ENCODE results near the gene TP63.
"Not testable (repeated sequence)": the region's sequence is repeated elsewhere in the genome, so short reads cannot be mapped to it uniquely, and the experiment has no call there.

Gene TP63

DNA sequence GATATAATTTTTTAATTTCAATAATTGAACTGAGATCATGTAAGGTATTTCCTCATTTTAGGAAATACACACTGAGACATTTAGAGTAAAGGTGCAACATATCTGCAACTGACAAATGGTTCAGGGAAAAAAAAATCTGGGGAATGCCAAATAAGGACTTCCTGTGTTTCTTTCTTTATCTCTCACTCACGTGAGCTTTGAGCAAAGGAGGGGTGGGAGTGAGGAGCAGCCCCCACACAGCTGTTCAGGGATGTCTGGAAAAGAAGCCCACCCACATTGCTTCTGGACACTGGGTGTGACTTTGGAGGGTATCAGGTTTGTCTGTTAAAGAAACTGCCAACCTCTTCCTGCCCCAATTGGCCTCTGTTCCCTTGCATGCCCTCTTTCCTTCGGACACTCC is 5.6 kb upstream of the TP63 start:
- DNase-seq (ENCODE audit: low spot score): no peak

DNA sequence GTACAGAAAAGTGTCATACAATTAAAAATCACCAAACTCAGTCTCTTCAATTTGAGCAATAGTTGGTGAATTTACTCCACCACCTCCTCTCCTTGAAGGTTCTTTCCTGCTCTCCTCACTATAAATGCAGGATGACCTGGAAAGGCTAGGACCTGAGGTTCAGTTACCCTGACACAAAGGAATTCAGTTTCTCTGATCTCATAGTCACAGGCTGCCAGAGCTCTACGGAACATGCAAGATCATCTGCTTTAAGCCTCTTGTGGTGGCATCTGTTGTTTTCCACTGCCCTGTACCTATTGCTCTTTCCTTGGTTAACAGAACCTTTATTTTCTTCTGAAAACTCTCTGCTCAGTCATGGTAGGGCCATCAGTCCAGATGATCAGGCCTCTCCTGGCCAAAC is 4.9 kb upstream of the TP63 start:
- no peak for DNase-seq (ENCODE audit: low spot score)

DNA sequence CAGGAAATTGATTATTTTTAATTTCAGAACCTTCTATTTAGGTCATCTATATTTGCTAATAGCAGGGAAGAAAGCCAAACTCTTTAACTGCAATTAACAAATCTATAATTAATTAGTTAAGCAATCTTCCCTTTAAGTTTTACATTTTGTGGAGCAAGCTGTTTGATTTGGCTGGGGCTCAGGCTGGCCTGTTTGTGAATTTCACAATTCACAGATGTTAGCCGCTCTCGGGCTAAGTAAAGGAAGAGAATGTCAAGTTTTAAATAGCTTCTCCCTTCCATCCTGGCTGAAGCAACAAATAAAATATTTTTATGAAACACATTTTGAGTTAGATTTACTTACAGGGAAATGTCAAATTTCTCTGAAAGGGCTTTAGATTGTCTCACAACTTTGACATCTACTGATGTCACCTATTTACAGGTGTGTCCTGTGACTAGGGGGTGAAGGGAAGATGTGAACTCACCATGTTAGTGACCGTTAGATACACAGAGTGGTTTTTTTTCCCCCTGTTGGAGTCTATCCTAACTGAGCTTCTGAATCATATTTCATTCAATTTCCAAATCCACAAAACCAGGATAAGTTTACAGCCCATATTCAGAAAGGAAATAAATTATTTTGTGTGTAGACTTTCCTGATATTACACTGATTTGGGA is 1.3 kb upstream of the TP63 start:
- no peak for DNase-seq (ENCODE audit: low spot score)

DNA sequence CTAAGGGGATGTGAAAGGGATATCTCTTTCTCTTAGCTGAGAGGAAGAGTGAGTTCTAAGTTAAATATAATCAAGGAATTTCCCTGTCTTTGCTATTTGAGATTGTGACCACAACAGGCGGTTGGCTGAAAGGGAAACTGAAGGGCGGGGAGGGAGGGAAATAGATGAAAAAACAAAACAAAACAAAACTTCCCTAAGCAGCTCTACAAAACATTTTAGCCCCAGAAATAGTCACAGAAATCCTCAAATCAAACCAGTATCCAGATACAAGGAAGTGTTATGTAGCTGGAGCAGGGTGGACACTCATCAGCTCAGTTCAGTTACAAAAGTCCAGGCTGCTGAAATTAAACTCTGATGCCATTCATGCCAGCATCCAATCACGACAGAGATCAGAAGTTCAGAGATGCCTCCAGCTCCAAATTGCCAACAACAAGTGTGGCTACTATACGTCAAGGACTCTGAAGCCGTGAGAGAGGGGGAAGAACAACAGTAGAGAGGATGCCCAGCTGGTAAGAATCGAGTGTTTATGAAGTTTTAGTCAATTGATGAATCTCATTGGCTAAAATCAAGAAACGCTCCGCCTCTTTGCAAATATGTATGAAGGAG is 319 bp upstream of the TP63 start:
- DNase-seq (ENCODE audit: low spot score): no peak

DNA sequence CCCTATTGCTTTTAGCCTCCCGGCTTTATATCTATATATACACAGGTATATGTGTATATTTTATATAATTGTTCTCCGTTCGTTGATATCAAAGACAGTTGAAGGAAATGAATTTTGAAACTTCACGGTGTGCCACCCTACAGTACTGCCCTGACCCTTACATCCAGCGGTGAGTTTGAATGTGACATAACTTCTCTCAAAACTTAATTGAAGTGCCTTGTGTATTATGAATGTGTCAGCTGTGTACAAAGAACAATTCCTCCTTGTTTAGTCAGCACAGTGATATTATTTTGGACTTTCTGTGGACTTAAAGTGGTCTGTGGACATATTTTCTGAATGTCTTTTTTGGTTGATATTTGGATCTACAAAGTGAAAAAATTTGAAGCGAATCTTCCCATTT is 220 bp downstream of the TP63 start:
- DNase-seq (ENCODE audit: low spot score): no peak

DNA sequence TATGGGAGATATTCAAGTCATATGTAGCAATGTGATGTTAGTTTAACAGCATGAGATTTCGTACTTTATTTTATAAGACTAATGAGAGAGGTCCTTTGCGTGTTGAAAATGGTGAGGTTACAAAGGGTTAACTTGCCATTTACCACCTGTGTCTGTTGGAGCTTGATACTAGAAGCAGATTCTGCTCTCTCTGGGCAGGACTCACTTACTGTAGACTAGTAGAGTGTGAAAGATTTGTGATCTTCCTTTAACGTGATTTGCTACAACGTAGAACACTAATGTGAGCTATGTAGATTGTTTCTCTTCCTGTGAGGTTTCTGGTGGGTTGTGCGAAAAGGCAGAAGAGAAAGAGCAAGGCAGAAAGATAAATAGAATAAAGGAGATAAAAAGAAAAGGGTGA is 1.1 kb downstream of the TP63 start:
- no peak for DNase-seq (ENCODE audit: low spot score)

DNA sequence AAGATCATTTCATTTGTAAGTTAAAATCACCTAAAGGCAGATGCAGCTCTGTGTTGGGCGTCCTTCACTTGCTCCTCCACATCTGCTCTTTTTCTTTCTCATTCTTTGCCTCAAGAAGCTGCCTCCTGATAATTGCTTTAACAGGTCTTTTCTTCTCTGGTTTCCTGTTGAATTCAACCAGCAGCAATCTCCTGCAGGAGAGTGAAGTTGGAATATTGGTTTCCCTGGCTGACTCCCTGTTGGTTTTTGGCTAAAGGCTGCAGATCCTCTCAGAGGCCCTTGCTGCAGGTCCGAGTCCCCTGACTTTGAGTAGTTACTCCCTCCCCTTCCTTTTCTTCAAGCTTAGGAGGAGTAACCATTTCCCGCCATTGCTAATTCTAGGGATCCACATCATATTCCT is 4.2 kb downstream of the TP63 start:
- DNase-seq (ENCODE audit: low spot score): no peak

DNA sequence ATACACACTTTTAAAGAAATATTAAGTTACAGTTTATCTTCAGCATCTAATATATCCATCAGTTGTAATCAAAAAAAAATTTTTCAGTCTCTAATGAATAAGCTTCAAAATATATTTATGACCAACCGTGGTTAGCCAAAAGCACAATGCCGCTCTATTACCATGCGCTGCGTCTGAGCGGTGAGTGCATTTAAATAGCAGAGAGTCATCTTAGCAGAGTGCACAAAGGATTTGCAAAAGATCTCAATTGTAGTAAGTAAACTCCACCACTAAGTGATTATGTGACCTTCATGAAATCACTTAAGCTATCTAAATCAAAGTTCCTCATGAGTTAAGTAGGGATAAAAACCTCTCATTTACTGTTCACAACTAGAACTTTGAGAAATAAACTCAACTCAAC is 4.9 kb downstream of the TP63 start:
- DNase-seq (ENCODE audit: low spot score): no peak

DNA sequence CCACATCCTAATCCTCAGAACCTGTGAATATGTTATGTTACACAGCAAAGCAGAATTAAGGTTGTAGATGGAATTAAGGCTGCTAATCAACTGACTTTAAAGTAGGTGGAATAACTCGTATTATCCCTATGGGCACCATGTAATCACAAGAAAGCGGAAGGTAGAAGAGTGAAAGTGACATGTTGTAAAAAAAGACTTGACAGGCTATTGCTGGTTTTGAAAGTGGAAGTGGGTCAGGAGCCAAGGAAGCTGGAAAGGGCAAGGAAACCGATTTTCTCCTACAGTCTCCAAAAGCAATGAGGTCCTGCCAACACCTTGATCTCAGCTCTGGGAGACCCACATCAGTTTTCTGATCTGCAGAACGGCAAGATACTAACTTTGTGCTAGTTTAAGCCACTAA is 6.6 kb downstream of the TP63 start:
- DNase-seq (ENCODE audit: low spot score): no peak

DNA sequence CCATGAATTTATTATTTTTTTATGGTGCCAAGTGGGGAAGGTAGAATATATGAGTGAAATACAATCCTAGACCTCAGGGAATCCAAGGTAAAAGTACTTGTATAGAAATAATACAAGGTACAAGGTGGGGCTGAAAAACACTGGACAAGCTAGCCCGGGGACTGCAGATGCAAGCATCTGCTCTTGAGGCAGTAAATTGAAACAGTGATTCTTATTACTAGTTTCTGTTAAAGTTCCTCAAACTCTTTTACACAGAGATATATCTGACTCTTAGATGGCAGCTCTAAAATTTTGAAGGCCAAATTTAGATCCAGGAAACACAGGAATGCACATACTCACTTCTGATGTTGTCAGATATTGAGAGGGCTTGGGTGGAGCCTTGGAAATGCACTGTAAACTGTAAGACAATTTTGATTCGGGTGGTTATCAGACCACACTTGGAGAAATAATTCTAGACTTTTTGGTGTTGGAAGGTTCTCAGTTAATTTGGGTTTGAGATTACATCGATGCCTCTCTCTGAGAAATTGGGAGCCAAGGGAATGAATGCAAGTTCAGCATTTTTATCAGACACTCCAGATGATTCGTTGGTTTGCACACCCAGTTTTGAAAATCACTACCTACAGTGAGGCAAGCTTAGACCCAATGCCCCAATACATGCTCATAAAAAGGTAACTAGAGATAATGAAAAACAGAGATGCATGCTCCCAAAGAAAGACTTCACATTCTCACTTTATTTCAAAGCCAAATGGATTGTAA is 7.3 kb downstream of the TP63 start:
- DNase-seq (ENCODE audit: low spot score): no peak

DNA sequence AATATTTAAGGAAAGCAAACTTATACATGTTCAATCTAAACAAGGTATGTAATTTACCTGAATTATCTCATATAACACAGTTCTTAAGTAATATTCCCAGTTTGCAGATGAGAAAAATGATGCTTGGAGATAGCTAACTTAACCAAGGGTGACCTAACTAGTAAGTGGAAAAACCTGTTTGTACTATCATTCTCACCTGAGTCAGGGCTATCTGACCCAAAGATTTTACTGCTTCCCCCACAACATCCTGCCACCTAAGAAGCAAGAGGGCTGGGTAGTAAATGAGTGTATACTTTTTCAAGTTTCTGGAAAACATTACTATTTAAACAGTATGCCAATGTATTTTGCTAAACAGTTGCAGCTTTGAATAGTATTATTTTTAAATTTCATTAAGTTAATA is 10.6 kb downstream of the TP63 start:
- DNase-seq (ENCODE audit: low spot score): no peak

DNA sequence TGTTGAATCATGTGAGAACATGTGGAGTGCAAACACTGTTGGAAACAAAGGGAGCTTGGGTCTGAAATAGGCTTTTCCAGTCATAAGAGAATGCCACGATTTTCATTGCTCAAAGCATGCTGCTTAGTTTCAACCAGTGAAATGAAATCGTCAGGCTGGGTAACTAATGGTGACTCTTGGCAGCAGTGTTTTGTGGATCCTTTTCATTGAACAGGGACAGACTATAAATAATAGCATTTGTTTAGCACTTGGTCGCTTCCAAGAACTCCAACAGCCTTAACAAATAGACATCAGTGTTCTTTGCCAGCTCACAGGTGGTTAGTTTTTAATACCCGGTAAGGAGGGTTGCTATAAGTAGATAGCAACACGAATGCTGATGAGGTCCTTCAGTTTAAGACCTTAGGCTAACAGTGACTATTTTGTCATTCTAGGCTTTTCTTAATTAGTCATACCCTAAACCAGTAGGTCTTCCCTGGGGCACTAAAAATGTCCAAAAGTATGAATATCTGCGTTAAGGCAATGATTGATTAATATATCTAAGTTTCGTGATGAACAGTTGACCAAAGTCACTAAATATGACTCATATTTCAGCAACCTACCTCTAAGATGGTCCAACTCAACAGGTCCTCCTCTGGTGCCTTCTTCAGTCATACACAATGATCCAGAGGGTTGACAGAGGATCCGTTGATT is 15.8 kb downstream of the TP63 start:
- no peak for DNase-seq (ENCODE audit: low spot score)

DNA sequence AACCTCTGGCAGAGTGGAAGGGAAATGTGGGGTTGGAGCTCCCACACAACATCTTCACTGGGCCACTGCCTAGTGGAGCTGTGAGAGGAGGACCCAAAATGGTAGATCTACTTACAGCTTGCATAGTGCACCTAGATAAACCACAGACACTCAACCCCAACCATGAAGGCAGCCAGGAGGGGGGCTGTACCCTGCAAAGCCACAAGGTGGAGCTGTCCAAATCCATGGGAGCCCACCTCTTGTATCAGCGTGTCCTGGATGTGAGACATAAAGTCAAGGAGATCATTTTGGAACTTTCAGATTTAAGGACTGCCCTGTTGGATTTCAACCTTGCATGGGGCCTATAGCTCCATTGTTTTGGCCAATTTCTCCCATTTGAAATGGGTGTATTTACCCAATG is 20.9 kb downstream of the TP63 start:
- no peak for DNase-seq (ENCODE audit: low spot score)

DNA sequence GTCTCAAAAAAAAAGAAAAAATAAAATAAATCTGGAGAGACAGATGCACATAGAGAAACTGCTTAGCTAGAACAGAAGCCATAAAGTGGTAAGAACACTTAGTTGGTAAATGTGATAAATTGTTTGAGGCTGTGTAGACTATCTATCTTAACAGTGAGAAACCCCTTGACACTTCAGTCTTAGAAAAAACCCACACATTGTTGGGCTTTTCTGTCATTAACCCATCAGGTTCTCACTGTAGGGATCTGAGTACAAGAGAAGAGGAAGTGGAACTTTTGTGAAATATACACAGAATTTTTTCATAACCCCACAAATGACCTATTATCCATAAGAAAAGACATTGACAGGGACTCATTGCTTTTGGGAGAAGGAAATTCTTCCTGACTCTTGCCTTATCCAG is 24.4 kb downstream of the TP63 start:
- DNase-seq (ENCODE audit: low spot score): no peak

DNA sequence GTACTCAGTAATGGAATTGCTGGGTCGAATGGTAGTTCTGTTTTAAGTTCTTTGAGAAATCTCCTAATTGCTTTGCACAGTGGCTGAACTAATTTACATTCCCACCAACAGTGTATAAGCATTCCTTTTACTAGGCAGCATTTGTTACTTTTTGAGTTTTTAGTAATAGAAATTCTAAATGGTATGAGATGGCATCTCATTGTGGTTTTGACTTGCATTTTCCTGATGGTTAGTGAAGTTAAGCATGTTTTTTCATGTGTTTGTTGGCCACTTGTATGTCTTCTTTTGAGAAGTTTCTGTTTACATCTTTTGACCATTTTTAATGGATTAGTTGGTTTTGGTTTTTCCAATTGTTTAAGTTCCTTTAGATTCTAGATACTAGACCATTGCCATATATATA is 28.4 kb downstream of the TP63 start:
- DNase-seq (ENCODE audit: low spot score): no peak

DNA sequence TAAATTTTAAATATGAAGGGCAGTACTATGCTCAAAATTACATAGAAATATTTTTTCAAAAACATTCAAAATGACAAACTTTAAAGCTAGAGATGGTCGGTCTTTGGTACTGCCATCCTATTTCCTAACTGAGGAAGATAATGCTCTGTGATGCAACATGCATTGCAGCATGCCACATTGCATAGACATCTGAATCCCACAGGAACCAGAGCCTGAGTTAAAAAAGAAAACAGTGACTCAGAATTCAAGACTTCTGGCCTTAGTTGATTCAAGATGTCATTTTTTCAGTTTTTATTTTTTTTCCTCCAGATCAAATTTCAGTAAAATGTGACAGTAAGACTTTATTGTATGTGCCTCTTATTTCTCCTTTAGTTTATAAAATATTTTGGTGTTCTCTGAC is 33.1 kb downstream of the TP63 start:
- DNase-seq (ENCODE audit: low spot score): no peak

DNA sequence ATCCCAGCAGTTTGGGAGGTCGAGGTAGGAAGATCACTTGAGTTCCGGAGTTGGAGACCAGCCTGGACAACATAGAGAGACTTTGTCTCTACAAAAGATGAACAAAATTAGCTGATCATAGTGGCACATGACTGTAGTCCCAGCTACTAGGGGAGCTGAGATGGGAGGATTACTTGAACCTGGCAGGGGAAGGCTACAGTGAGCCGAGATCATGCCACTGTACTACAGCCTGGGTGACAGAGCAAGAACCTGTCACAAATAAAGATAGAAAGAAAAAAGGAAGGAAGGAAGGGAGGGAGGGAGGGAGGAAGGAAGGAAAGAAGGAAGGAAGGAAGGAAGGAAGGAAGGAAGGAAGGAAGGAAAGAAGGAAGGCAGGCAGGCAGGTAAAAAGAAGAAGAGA is 41.2 kb downstream of the TP63 start:
- not testable (repeated sequence) for DNase-seq (ENCODE audit: low spot score)

DNA sequence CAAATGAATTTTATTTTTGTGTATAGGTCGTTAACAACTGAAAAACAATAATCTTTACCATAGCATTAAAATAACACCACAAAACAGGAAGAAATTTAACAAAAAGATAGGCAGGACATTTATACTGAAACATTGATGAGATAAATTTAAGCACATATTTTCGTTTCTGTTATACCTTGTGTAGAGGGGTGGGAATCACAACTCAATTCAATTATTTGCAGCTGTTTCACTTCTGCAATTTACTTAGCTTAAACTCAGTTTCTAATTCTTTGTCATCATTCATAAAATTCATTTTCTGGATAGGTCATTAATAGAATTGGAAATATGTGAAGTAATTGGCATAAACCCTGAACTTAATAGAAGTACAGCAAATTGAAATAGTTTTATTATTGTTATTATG is 42.3 kb downstream of the TP63 start:
- DNase-seq (ENCODE audit: low spot score): no peak

DNA sequence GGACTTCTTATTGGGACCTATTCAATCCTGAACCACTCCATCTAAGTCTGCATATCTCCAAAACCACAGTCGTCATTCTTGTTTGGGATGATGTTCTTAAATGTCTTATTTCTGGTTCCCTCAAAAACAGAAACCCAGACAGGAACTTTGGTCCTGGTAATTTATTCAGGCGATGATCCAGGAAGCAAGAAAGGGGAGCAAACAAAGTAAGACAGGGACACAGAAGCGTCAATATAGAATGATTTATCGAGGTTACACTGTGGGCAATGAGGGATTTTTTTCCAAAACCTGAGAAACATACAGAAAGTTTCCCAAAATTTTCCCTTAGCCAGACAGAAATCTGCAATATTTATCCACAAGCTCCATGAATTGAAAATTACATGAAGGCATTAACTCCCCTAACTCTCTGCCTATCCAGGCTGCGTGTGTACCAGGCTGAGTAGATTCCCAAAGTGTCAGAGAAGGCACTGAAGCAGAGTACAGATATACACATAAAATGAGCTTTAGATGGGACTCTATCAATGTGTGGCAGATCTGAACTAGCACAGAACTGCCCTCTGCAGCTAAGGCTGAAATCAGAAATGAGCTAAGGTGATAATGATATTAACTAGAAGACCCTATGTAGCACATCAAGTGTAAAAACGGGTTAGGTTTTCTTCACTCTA is 43.2 kb downstream of the TP63 start:
- no peak for DNase-seq (ENCODE audit: low spot score)

DNA sequence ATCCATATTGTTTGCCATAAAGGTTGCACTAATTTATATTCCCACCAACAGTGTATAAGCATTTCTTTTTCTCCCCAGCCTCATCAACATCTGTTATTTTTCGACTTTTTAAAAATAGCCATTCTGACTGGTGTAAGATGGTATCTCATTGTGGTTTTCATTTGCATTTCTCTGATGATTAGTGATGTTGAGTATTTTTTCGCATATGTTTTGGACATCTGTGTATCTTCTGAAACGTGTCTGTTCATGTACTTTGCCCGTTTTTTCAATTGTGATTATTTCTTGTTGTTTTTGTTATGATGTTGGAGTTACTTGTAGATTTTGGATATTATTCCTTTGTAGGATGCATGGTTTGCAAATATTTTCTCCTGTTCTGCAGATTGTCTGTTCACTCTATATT is 46.5 kb downstream of the TP63 start:
- DNase-seq (ENCODE audit: low spot score): no peak

DNA sequence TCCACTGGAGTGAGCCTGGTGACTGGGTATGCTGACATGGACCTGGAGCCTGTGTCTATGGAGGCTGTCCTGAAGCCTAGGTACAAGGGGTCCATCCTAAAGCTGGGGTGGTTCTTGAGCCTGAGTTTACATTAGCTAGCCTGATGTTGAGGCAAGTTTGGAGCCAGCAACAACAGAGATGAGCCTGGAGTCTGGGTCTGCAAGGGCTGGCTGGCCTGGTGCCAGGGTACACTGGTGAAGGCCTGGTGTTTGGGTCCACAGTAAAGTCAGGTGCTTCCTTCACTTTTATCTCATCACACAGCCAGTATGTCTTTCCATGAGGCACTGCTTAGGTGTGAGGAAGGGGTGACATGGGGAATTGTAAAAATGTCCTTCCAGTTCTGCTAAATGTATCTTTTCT is 49.5 kb downstream of the TP63 start:
- DNase-seq (ENCODE audit: low spot score): no peak

DNA sequence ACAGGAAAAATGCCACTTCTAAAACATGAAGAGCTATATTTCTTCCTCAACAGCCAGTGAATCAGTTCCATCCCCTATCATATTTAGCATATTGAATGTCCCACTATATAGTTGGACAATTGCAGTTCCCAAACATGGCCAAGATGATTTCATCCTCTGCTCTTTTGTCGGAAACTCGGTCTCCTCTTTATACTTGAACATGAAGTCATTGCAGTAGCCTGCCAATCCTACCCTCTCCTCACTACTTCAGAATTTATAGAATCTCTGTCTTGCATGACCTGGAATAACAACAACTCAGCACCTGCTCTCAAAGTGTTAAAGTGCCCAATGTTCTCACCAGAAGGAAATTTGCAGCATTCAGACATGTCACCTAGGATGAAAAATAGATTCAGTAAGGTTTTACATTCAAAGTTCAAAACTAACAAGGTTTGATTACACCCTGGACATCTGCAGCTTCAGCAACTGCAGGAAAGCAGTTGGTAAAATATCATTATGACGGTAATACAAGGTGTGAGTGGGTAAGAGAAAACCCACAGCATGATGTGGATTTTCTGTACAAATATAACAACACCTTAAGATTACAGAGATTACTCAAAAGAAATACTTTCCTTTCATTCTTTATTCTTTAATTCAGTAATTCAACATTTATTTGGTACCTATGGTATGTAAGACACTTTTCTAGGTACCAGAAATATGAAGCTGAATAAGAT is 52.5 kb downstream of the TP63 start:
- DNase-seq (ENCODE audit: low spot score): no peak

All from CD4-positive, alpha-beta T cell treated with Interleukin-6 at 100 ng/mL for 8 hours (primary cell).